Skin epidermis (tissue), 12 donors: ENCODE measurements around the gene SCMH1.
"Not testable (repeated sequence)": the region's sequence is repeated elsewhere in the genome, so short reads cannot be mapped to it uniquely, and the experiment has no call there.

Experiments used
- H3K27ac ChIP-seq, 21 experiments: fragments of 200-600 bp; sonication (generic) in 11 of 21; one replicate each; pipeline ENCODE4 v1.5.0; 2020; ENCODE audit warnings: mild to moderate bottlenecking in 3 of 21, inconsistent platforms in 2 of 21, moderate library complexity in 2 of 21
- H3K4me3 ChIP-seq, 7 experiments: fragments of 200-600 bp; sonication (generic) in 2 of 7; one replicate each; pipeline ENCODE4 v1.5.0; 2020; ENCODE audit warnings: inconsistent platforms in 2 of 7, mild to moderate bottlenecking in 2 of 7, moderate library complexity in 1 of 7

SCMH1 gene

GRCh38 chr1:41161846-41162245, 80.3 kb downstream of the SCMH1 start:
- Histone ChIP-seq H3K4me3 (no peak overlapping the region), H3K27ac (no peak overlapping the region)

DNA sequence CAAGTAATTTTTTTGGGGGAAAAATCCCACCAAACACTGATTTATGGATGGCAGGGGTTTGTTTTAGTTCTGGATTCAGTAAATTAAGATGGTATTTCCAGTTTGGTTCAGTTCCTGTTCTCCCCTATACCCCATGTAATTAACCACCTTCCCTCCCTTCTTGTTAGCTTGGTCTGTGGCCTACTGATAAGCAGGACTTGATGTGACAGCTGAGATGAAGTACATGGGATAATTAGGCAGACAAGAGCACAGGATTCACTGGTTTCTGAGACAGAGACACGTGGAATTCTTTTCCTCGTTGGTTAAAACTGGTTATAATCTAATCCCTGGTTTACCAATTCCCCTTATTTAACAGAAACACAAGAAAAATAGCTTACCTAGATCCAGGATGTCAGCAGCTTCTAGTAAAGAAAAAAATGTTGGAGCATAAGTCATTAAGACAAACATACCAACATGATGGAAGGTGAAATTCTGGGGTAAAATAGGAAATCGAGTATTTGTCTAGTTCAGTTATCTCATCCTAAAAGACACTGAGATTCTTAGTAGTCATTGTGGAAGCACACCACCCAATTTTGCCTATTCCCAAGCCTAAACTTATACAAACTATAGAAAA, 81.5 kb downstream of the SCMH1 start:
- H3K4me3 ChIP-seq, result no peak overlapping the region
- no peak overlapping the region for H3K27ac ChIP-seq

DNA sequence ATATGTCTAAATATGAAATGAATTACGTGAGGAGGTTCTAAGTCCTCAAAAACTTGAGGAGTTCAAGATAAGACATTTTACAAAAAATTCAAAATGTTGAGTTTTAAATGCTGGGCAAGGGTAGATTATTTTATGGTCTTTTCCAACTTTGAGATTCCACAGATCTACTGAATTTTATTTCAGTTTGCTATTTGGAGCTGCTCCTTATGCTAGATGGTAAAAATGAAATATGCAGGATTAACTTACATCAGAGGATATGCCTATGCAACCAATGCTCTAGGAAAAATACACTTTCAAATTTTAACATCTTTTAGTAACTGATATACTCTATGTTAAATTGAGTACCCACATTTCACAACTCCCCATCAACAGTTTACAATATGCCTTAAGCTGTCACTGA, 83.1 kb downstream of the SCMH1 start:
- Histone ChIP-seq H3K27ac (no peak overlapping the region), H3K4me3 (no peak overlapping the region)

GRCh38 chr1:41158147-41158875, 83.8 kb downstream of the SCMH1 start:
- Histone ChIP-seq H3K4me3 (no peak overlapping the region), H3K27ac (no peak overlapping the region)

GRCh38 chr1:41155105-41155504, 87.0 kb downstream of the SCMH1 start:
- H3K27ac ChIP-seq, result no peak overlapping the region
- no peak overlapping the region for H3K4me3 ChIP-seq

DNA sequence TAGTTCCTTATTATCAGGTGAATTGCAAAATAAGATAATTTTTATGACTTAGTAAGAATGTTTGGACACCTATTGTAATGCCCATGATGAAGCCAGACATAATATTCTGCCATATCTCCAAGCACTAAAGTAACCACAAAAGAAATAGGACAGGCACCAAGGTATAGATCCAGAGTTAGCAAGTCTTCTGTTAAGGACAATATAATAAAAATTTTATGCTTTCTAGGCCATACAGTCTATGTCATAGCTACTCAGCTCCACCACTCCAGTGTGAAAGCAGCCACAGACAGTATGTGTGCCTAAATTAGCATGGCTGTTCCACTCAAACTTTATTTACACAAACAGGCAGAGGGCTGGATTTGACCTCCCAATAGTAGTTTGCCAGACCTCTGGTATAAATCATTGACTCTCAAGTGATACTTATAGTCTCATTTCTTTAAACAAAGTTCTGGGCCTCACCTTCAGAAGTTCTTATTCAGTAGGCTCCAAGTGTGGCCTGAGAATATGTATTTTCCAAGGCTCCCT, 88.3 kb downstream of the SCMH1 start:
- H3K4me3 ChIP-seq, result no peak overlapping the region
- peak overlapping the region in 3 of 21 experiments; percentile 22 to 55 (median 24) for H3K27ac ChIP-seq

DNA sequence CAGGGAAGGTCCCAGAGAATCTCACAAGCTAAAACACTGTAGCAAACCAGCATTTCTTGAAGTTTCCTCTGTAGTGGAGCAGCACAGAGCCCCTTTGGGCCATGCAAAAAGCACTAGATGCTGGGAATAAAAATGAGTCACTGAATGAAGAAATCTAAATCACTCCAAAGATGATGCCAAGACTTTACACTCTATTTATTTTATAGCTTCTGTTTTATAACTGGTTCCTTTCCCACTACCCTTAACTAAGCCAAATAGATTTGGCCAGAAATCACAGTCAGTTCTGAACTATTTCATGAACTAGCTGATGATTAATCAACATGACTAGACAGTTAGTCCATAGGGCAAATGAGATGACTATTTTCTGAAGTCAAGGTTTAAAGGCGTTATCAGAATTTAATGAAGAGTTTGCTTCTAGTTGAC, 89.5 kb downstream of the SCMH1 start:
- peak overlapping the region in 8 of 21 experiments; percentile 18 to 72 (median 58) for H3K27ac ChIP-seq
- H3K4me3 ChIP-seq, result no peak overlapping the region

DNA sequence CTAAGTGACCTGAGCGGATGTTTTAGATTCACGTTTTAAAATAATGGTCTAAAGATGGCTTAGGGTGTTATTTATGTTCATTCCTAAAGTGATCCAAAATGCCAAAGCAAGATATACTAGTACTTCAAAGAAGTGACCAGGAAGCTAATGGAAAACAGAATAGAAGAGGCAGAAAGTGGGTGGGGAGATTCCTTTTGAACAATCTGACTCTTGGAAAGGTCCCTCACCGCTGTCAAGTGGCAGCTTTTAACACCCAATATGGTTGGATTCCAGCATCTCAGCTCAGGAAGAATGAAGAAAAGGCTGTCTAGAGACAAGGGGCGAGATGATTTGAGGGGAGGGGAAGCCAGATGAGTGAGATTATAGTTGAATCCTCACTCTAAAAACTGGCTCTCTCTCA, 90.3 kb downstream of the SCMH1 start:
- H3K27ac ChIP-seq, result peak overlapping the region in 9 of 21 experiments; percentile 18 to 72 (median 52)
- H3K4me3 ChIP-seq, result no peak overlapping the region

- H3K27ac ChIP-seq, result no peak overlapping the region
- no peak overlapping the region for H3K4me3 ChIP-seq
These were observed 92.5 kb downstream of the SCMH1 start for GRCh38 chr1:41149570-41149969.

DNA sequence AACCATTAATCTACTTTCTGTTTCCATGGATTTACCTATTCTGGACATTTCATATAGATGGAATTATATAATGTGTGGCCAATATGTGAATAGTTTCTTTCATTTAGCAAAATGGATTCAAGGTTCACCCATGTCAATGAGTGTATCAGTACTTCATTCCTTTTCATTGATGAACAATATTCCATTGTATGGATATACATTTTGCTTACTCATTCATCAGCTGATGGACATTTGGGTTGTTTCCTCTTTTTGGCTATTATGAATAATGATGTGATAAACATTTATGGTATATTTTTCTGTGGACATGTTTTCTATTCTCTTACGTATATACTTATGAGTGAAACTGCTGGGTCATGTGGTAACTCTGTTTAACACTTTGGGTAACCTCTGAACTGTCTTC, 97.8 kb downstream of the SCMH1 start:
- Histone ChIP-seq H3K4me3 (no peak overlapping the region), H3K27ac (no peak overlapping the region)

DNA sequence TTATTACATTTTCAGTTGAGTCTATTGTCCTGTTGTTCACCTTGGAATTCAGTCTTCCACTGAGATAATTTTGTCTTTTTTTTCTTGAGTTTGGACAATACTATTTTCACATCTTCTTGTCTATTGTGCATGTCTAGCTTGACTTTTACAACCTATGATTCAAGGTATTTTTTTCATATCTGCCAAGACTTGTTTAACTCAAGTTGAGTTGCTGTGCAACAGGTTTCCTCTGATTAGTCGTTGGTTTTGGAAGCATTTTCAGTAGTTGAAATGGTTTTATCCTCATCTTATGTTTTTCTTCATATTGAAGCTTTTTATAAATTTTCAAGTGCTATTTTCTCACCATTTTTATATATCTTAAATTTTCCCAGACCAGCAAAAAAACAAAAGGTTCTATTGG, 103.6 kb downstream of the SCMH1 start:
- Histone ChIP-seq H3K4me3 (no peak overlapping the region), H3K27ac (no peak overlapping the region)

DNA sequence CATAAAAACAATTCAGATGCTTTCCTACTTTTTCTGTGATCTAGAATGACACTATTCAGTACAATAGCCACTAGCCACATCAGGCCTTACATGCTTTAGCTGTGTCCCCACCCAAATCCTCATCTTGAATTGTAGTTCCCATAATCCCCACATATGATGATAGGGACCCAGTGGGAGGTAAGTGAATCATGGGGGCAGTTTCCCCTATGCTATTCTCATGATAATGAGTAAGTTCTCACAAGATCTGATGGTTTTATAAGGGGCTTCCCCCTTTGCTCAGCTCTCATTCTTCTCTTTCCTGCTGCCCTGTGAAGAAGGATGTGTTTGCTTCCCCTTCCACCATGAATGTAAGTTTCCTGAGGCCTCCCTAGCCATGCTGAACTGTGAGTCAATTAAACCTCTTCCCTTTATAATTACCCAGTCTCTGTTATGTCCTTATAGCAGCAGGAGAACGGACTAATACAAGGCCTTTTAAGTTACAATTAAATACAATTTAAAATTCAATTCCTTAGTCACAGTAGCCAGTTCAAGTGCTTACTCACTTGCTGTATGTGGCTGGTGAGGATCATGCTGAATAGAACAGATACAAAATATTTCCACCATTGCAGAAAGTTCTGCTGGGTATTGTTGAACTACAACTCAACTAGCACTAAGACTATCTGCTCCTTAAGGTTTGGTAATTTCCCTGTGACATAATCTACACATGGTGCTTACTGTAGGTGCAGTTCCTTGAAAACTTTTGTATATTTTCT, 106.7 kb downstream of the SCMH1 start:
- H3K4me3 ChIP-seq, result no peak overlapping the region
- H3K27ac ChIP-seq, result no peak overlapping the region

GRCh38 chr1:41134325-41134724, 107.8 kb downstream of the SCMH1 start:
- not testable (repeated sequence) for H3K27ac ChIP-seq, H3K4me3 ChIP-seq

DNA sequence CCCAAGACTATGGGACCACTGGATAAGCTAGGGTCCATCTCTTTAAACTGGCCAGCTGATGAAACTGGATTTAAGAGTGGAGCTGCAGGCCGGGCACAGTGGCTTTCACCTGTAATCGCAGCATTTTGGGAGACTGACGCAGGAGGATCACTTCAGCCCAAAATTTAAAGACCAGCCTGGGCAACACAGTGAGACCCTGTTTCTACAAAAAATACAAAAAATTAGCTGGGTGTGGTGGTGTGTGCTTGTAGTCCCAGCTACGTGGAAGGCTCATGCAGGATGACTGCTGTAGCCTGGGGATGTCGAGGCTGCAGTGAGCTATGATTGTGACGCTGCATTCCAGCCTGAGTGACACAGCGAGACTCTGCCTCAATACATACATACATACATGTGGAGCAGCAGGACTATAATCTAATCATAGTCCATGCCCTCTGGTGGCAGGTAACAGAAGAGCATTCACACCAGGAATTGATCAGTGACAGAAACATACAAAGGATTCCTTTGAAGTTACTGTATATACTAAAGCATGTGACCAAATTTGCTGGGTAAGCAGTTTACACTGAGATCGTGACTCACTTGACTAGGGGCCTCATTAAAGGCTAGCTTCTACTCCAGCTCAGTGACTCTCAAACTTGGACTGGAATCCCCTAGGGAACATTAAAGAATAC, 119.1 kb downstream of the SCMH1 start:
- Histone ChIP-seq H3K4me3 (no peak overlapping the region), H3K27ac (no peak overlapping the region)

DNA sequence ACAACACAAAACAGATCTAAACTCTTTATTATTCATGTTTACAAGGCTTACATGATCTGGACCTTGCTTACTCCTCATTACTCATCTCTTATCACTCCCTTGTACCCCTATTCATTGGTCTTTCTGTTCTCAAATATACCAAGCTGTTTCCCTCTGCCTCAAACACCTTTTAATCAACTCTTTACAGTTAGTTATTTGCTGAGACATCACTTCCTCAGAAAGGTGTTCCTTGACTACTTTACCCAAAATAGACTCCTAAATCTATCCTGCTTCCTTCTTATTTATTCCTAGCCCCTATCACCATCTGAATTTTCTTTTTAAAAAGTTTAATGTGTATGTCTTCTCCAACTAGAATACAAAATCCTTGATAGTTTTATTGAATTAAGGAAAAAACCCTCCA, 120.0 kb downstream of the SCMH1 start:
- Histone ChIP-seq H3K4me3 (no peak overlapping the region), H3K27ac (no peak overlapping the region)

DNA sequence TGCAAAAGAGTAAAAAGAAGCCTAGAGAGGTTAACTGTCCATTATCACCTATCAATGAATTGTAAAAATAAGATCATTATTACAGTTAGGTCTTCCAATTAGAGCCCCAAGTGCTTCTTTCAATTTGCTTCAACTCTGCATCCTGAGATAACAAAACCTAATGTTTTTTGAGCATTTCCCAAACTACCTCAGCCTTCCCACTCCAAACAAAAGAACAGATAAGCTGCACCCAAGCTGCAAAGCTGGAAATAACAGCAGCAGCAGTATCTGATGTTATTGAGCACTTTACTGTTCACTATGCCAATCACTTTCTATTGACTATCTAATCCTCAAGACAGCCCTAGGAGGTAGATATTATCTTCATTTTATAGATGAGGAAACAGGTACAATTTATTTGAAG, 123.5 kb downstream of the SCMH1 start:
- H3K27ac ChIP-seq, result no peak overlapping the region
- no peak overlapping the region for H3K4me3 ChIP-seq

DNA sequence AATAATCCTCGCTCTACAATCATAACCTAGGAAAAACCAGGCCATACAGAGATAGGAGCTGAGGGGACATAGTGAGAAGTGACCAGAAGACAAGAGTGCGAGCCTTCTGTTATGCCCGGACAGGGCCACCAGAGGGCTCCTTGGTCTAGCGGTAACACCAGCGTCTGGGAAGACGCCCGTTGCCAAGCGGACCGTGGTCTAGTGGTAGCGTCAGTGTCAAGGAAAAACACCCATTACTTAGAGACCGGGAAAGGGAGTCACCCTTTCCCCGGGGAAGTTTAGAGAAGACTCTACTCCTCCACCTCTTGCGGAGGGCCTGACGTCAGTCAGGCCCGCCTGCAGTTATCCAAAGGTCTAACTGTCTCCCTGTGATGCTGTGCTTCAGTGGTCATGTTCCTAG, 124.9 kb downstream of the SCMH1 start:
- H3K27ac ChIP-seq, H3K4me3 ChIP-seq: not testable (repeated sequence)

DNA sequence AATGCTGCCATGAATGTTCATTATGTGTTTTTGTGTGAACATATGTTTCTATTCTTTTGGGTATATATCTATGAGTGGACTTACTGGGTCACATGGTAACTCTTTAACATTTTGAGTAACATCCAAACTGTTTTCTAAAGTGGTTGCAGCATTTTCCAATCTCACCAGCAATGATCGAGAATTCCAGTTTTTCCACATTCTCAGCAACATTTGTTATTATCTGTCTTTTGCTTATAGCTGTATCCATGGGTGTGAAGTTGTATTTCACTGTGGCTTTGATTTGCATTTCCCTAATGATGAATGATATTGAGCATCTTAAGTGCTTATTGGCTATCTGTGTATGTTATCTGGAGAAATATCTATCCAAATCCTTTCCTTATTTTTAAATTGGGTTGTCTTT, 131.4 kb downstream of the SCMH1 start:
- H3K27ac ChIP-seq, result no peak overlapping the region
- H3K4me3 ChIP-seq, result no peak overlapping the region

DNA sequence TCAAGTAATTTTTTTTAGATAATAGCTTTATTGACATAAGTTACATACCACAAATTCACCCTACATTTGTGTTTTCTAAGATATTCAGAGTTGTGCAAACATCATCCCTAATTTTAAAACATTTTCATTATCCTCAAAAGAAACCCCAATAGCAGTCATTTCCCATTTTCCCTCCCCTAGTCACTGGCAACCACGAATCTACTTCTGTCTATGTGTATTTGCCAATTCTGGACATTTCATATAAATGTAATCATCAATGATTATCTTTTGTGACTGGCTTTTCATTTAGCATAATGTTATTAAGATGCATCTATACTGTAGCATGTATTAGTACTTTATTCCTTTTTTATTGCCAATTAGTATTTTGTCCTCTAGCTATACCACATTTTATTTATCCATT, 131.8 kb downstream of the SCMH1 start:
- Histone ChIP-seq H3K4me3 (no peak overlapping the region), H3K27ac (peak overlapping the region in 5 of 21 experiments; percentile 35 to 77 (median 47))
